HepG2 (cell line): Measurements from ENCODE around the gene SLC51B. TPM values are rescaled to one million over a fixed set of nuclear protein-coding genes. Genes with fewer than 3 reads are reported as not detected.

Experiments
- polyA plus RNA-seq, 8 experiments: library from polyadenylated mRNA; depleted of rRNA in 3 of 8; stranded (reverse) in 7 of 8; unstranded in 1 of 8; fragments of >200 nt; fragmentation: Illumina TruSeq in 4 of 8; extraction: Trizol in 4 of 8; gene quantifications; 2 replicates each; pipeline versions ENCODE4 v1.2.1 to v1.2.3, GENCODE V29; 2011 to 2016; ENCODE audit warnings: low read depth in 4 of 8, missing spikeins in 1 of 8, mixed read lengths in 1 of 8; ENCODE audit not compliant: insufficient read depth in 1 of 8
- total RNA-seq, 5 experiments: library from RNA; depleted of rRNA; stranded (reverse); fragments of >200 nt; fragmentation: Illumina TruSeq; extraction: Trizol; gene quantifications; 2 replicates each; pipeline ENCODE4 v1.2.3, GENCODE V29; 2016; ENCODE audit warnings: low read depth in 1 of 5
- TF ChIP-seq, protein P1 (sequence below): sonication (generic); formaldehyde crosslinking; IDR thresholded peaks from 2 replicates; pipeline ENCODE4 v1.4.0; 2020; ENCODE audit warnings: mild to moderate bottlenecking, missing genetic modification reagents, borderline replicate concordance
- TF ChIP-seq, protein P2 (sequence below): sonication (generic); formaldehyde crosslinking; IDR thresholded peaks from 2 replicates; pipeline ENCODE4 v1.4.0; 2020; ENCODE audit warnings: missing genetic modification reagents

The SLC51B gene
- total and polyA plus RNA-seq, 2 of the 13 experiments (the other 11 are each of a cell fraction or from before 2014, with no cell fraction given) = 14.9 to 17.1 TPM

DNA sequence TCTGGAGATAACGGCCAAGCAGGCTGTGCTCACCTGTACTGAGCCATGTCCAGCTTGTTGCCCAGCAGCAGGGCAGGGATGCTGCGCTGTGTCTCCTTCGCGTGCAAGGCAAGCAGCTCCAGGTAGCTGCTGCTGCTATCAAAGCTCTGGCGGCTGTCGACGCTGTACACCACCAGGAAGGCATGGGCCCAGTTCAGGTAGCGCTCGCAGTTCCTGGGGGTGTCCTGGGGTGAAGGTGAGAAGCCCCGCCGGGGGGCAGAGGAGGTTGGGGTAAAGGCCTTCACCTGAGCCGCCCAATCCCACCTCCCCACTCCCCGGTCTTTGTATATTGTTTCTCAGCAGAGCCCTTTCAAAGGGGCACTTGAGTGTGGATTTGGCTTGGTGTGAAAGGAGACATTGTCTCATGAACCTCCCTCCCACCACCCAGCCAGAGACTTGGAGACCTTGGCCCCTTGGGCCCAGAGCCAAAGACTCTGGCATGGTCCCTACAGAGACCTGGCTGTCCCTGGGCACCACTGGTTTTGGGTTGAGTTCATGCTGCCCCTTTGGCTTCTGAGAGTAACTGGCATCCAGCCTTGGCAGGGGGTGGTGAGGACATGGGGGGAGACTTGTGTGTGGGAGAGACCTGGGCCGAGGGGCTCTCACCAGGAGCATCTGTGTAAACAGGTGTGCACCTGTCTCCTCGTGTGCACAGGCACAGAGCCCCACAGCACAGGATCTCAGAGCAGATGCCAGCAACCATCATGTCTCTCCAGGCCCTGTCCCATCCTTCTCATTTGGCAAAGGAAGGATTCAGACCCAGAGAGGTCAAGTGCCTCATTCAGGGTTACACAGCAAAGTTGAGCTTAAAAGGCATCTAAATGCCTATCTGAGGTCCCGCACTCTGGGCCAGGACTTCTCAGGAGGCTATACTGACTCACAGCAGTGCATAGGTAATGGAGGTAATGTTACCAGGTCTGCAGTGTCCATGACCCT lies 13.5 kb downstream of the SLC51B start (continued):
- TF ChIP-seq, protein P1, sequence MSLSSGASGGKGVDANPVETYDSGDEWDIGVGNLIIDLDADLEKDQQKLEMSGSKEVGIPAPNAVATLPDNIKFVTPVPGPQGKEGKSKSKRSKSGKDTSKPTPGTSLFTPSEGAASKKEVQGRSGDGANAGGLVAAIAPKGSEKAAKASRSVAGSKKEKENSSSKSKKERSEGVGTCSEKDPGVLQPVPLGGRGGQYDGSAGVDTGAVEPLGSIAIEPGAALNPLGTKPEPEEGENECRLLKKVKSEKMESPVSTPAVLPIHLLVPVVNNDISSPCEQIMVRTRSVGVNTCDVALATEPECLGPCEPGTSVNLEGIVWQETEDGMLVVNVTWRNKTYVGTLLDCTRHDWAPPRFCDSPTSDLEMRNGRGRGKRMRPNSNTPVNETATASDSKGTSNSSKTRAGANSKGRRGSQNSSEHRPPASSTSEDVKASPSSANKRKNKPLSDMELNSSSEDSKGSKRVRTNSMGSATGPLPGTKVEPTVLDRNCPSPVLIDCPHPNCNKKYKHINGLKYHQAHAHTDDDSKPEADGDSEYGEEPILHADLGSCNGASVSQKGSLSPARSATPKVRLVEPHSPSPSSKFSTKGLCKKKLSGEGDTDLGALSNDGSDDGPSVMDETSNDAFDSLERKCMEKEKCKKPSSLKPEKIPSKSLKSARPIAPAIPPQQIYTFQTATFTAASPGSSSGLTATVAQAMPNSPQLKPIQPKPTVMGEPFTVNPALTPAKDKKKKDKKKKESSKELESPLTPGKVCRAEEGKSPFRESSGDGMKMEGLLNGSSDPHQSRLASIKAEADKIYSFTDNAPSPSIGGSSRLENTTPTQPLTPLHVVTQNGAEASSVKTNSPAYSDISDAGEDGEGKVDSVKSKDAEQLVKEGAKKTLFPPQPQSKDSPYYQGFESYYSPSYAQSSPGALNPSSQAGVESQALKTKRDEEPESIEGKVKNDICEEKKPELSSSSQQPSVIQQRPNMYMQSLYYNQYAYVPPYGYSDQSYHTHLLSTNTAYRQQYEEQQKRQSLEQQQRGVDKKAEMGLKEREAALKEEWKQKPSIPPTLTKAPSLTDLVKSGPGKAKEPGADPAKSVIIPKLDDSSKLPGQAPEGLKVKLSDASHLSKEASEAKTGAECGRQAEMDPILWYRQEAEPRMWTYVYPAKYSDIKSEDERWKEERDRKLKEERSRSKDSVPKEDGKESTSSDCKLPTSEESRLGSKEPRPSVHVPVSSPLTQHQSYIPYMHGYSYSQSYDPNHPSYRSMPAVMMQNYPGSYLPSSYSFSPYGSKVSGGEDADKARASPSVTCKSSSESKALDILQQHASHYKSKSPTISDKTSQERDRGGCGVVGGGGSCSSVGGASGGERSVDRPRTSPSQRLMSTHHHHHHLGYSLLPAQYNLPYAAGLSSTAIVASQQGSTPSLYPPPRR = peak; percentile 36; the same call in 1 of the 2 replicates
- TF ChIP-seq, protein P2, sequence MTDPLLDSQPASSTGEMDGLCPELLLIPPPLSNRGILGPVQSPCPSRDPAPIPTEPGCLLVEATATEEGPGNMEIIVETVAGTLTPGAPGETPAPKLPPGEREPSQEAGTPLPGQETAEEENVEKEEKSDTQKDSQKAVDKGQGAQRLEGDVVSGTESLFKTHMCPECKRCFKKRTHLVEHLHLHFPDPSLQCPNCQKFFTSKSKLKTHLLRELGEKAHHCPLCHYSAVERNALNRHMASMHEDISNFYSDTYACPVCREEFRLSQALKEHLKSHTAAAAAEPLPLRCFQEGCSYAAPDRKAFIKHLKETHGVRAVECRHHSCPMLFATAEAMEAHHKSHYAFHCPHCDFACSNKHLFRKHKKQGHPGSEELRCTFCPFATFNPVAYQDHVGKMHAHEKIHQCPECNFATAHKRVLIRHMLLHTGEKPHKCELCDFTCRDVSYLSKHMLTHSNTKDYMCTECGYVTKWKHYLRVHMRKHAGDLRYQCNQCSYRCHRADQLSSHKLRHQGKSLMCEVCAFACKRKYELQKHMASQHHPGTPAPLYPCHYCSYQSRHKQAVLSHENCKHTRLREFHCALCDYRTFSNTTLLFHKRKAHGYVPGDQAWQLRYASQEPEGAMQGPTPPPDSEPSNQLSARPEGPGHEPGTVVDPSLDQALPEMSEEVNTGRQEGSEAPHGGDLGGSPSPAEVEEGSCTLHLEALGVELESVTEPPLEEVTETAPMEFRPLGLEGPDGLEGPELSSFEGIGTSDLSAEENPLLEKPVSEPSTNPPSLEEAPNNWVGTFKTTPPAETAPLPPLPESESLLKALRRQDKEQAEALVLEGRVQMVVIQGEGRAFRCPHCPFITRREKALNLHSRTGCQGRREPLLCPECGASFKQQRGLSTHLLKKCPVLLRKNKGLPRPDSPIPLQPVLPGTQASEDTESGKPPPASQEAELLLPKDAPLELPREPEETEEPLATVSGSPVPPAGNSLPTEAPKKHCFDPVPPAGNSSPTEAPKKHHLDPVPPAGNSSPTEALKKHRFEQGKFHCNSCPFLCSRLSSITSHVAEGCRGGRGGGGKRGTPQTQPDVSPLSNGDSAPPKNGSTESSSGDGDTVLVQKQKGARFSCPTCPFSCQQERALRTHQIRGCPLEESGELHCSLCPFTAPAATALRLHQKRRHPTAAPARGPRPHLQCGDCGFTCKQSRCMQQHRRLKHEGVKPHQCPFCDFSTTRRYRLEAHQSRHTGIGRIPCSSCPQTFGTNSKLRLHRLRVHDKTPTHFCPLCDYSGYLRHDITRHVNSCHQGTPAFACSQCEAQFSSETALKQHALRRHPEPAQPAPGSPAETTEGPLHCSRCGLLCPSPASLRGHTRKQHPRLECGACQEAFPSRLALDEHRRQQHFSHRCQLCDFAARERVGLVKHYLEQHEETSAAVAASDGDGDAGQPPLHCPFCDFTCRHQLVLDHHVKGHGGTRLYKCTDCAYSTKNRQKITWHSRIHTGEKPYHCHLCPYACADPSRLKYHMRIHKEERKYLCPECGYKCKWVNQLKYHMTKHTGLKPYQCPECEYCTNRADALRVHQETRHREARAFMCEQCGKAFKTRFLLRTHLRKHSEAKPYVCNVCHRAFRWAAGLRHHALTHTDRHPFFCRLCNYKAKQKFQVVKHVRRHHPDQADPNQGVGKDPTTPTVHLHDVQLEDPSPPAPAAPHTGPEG = no peak
